ENCODE measurements around the gene SRSF6. TPM values are rescaled to one million over a fixed set of nuclear protein-coding genes. Genes with fewer than 3 reads are reported as not detected.
"Not testable (repeated sequence)": the region's sequence is repeated elsewhere in the genome, so short reads cannot be mapped to it uniquely, and the experiment has no call there.

SRSF6 gene
- total RNA-seq, 5 donors from 2014 or later (not counting 1 experiment from before 2014, with no cell fraction given): 154 to 277 (median 174) TPM

DNA sequence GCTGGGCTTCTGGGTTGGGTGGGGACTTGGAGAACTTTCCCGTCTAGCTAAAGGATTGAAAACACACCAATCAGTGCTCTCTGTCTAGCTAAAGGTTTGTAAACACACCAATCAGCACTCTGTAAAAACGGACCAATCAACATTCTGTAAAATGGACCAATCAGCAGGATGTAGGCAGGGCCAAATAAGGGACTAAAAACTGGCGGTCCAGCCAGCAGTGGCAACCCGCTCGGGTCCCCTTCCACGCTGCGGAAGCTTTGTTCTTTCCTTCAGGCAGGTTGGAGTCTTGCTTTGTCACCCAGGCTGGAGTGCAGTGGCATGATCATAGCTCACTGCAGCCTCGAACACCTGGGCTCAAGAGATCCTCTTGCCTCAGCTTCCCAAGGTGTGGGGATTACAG is 1.4 kb upstream of the SRSF6 start:
- Histone ChIP-seq H3K36me3 (ENCODE audit: control insufficient read depth in 2 of 2, extremely low read depth in 1 of 2, insufficient read depth in 1 of 2, low read length in 1 of 2) (peaks cover 0 to 21% of the 10 kb centered on the region in 2 donors), H3K4me1 (ENCODE audit: control insufficient read depth in 1 of 2, extremely low read depth in 1 of 2, insufficient read depth in 2 of 2, low read length in 2 of 2) (peaks cover 10 to 18% of the 10 kb centered on the region in 2 experiments), H3K27me3 (replicated peaks in 1 of 2; ENCODE audit: control insufficient read depth in 2 of 2, extremely low read depth in 1 of 2, insufficient read depth in 2 of 2, low read length in 1 of 2) (peaks cover 0 to 20% of the 10 kb centered on the region in 2 experiments)
- ChIA-PET POLR2A (interaction anchor here in 1 of 2 donors (0.6 kb wide), 1 partner anchor 268 kb away, joined by 5 read pairs; no protein-coding TSS in a partner anchor), CTCF (interaction anchor here (0.5 to 1.5 kb wide), 5 partner anchors 9 to 1186 kb away, joined by 3 to 7 read pairs (median 5); no protein-coding TSS in a partner anchor)
- not testable (repeated sequence) for ATAC-seq (replicated peaks in 1 of 4); H3K27ac Mint-ChIP-seq; DNase-seq; H3K4me3 ChIP-seq (ENCODE audit: control insufficient read depth in 1 of 2, extremely low read depth in 1 of 2, low read length in 1 of 2); H3K9me3 Mint-ChIP-seq; H3K27ac ChIP-seq (ENCODE audit: low read length); H3K9me3 ChIP-seq
- WGBS (ENCODE audit: insufficient coverage): 98% methylated on average over 6 of the region's 8 CpGs
- Mint-ChIP-seq H3K36me3 (peaks cover 17% of the 10 kb centered on the region), H3K27me3 (peaks cover 4 to 18% of the 10 kb centered on the region in 2 donors), H3K4me1 (peaks cover 29 to 34% (median 29%) of the 10 kb centered on the region in 3 donors), H3K4me3 (peak overlapping the region; percentile 46 to 97 (median 88))

DNA sequence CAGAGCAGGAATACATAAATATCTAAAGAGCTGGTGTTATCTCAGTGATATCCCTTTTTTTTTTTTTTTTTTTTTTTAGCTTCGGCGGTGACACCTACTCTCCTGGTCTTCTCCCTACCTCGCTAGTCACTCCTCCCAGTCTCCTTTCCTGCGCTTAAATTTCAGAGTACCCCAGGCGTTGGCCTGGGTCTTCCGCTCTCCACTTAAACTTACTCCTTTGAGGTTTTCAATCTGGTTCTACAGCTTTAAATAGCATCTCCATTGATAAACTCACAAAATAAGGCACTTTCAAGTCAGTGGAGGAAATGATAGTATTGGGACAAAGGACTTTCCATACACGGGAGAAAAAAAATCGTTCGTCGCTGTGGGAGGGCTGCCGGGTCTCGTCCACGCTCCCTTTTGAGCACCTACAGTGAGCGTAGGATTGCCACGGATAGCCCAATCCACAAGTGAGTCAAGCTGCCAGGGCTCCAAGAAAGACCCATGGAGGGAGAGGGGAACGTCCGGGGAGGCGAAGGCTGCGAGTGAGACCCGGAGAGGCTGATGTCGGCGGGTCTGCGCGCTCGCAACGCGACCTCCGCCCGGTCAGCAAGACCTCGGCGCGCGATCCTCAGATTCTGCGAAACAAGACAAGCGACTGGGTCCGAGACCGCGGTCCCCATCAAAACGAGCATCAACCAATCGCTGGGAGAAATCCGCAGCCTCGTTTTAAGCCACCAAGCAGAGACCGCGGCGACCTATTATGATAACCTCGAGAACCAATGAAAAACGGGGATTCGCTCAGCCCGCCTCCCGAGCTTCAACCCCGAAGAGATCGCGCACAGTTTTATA is 672 bp upstream of the SRSF6 start:
- ATAC-seq (replicated peaks in 1 of 4) (peak; percentile 79 to 82 (median 80)), DNase-seq (peak in 32 of 35 experiments; percentile 78 to 92 (median 85))
- peaks cover 35 to 37% (median 37%) of the 10 kb centered on the region in 3 donors for H3K4me1 Mint-ChIP-seq
- peaks cover 4 to 14% of the 10 kb centered on the region in 2 donors for H3K27me3 Mint-ChIP-seq
- Histone ChIP-seq H3K27me3 (replicated peaks in 1 of 2; ENCODE audit: control insufficient read depth in 2 of 2, extremely low read depth in 1 of 2, insufficient read depth in 2 of 2, low read length in 1 of 2) (peaks cover 0 to 18% of the 10 kb centered on the region in 2 experiments), H3K36me3 (ENCODE audit: control insufficient read depth in 2 of 2, extremely low read depth in 1 of 2, insufficient read depth in 1 of 2, low read length in 1 of 2) (peaks cover 4 to 28% of the 10 kb centered on the region in 2 donors), H3K9me3 (no peaks in the 10 kb centered on the region), H3K27ac (ENCODE audit: low read length) (peak overlapping the region; percentile 100), H3K4me1 (ENCODE audit: control insufficient read depth in 1 of 2, extremely low read depth in 1 of 2, insufficient read depth in 2 of 2, low read length in 2 of 2) (peaks cover 13 to 18% of the 10 kb centered on the region in 2 experiments), H3K4me3 (ENCODE audit: control insufficient read depth in 1 of 2, extremely low read depth in 1 of 2, low read length in 1 of 2) (peak overlapping the region; percentile 90 to 98)
- CTCF ChIA-PET: interaction anchor here (0.5 to 1.5 kb wide), 6 partner anchors 8 to 1185 kb away, joined by 3 to 7 read pairs (median 4); no protein-coding TSS in a partner anchor
- H3K9me3 Mint-ChIP-seq: no peaks in the 10 kb centered on the region
- WGBS (ENCODE audit: insufficient coverage): 1% methylated on average over 43 of the region's 53 CpGs
- H3K4me3 Mint-ChIP-seq: peak overlapping the region; percentile 88 to 97 (median 92)
- peak overlapping the region; percentile 95 to 98 for H3K27ac Mint-ChIP-seq
- POLR2A ChIA-PET: interaction anchor here (0.6 to 1.1 kb wide), 6 partner anchors 13 to 854 kb away, joined by 3 to 6 read pairs (median 5); partner anchors contain the start of genes FITM2 (in 1 of the 2) and IFT52 (in 1 of the 2)
- peaks cover 23% of the 10 kb centered on the region for H3K36me3 Mint-ChIP-seq

DNA sequence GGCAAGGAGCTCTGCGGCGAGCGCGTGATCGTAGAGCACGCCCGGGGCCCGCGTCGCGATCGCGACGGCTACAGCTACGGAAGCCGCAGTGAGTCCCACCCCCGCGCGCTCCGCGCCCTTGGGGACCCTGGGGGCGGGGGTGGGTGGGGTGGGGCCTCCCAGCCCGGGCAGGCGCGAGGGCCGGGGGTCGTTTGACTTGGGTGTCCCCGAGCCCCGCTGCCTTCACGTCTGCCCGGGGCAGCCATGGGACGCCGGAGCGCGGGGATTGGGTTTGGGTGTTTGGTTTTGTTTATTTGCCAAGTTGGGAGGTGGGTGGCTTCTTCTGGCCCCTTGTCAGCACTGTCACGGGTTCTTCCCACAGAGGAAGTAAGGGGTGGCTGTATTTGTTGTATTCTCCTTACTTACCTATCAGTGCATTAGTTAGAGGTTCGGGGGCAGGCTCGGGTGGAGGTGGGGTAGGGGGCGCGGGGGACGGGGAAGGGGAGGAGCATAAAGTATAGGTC is 777 bp downstream of the SRSF6 start:
- Histone ChIP-seq H3K36me3 (ENCODE audit: control insufficient read depth in 2 of 2, extremely low read depth in 1 of 2, insufficient read depth in 1 of 2, low read length in 1 of 2) (peaks cover 4 to 43% of the 10 kb centered on the region in 2 donors), H3K4me1 (ENCODE audit: control insufficient read depth in 1 of 2, extremely low read depth in 1 of 2, insufficient read depth in 2 of 2, low read length in 2 of 2) (peaks cover 18% of the 10 kb centered on the region in 2 experiments), H3K27me3 (replicated peaks in 1 of 2; ENCODE audit: control insufficient read depth in 2 of 2, extremely low read depth in 1 of 2, insufficient read depth in 2 of 2, low read length in 1 of 2) (peaks cover 0 to 15% of the 10 kb centered on the region in 2 experiments), H3K9me3 (no peaks in the 10 kb centered on the region), H3K27ac (ENCODE audit: low read length) (peak overlapping the region; percentile 100), H3K4me3 (ENCODE audit: control insufficient read depth in 1 of 2, extremely low read depth in 1 of 2, low read length in 1 of 2) (peak overlapping the region; percentile 90 to 98)
- Mint-ChIP-seq H3K27ac (peak overlapping the region; percentile 71 to 74), H3K36me3 (peaks cover 31% of the 10 kb centered on the region), H3K4me1 (peaks cover 45 to 48% (median 45%) of the 10 kb centered on the region in 3 donors), H3K4me3 (peak overlapping the region; percentile 88 to 97 (median 92)), H3K9me3 (no peaks in the 10 kb centered on the region), H3K27me3 (peaks cover 4 to 9% of the 10 kb centered on the region in 2 donors)
- peak in 1 of 4 experiments; percentile 1 for ATAC-seq (replicated peaks in 1 of 4)
- WGBS (ENCODE audit: insufficient coverage): 0% methylated on average over 5 of the region's 41 CpGs
- POLR2A ChIA-PET: interaction anchor here (0.6 to 0.7 kb wide), 6 partner anchors 8 to 1842 kb away, joined by 3 to 5 read pairs (median 4); partner anchors contain the start of gene CHD6 (in 1 of the 2)
- CTCF ChIA-PET: interaction anchor here (0.6 to 1.4 kb wide), 4 partner anchors 10 to 756 kb away, joined by 3 to 4 read pairs (median 3); no protein-coding TSS in a partner anchor
- DNase-seq: peak in 6 of 35 experiments; percentile 8 to 38 (median 28)

DNA sequence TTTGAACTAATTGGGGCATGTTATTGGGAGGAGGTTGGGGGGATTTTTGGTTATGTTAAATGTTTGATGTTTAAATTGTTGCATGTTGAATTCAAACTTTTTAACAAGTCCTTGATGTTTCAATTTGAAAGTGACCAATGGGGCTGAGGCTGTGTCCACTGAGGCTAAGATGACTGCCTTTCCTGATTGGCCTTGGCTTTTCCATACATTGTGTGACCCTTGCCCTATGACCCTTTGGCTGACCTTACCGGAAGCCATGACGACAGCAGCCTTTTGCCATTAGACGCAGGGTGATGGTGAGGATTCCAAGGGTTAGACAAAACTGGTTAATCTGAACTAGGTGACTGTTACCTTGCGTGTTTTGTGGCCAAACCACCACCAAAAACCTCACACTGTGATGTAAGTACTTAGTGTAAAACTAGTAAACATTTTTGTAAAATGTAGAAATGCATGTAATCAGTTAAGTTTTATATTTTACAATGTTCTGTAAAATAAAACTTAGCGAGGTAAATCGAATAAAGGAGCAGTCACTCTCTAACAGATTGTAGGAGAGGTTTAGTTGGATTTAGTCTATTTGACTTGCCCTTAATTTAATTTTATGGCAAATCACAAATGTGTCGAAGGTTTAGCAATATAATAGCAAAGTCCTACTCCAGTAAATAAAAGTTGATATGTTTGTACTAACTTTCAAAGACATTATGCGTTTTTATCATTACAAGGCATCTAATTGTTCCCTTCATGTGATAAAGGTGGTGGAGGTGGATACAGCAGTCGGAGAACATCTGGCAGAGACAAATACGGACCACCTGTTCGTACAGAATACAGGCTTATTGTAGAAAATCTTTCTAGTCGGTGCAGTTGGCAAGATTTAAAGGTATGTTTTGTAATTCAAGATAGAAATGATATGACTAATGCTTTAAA is 1.6 kb downstream of the SRSF6 start:
- H3K36me3 Mint-ChIP-seq: peaks cover 39% of the 10 kb centered on the region

DNA sequence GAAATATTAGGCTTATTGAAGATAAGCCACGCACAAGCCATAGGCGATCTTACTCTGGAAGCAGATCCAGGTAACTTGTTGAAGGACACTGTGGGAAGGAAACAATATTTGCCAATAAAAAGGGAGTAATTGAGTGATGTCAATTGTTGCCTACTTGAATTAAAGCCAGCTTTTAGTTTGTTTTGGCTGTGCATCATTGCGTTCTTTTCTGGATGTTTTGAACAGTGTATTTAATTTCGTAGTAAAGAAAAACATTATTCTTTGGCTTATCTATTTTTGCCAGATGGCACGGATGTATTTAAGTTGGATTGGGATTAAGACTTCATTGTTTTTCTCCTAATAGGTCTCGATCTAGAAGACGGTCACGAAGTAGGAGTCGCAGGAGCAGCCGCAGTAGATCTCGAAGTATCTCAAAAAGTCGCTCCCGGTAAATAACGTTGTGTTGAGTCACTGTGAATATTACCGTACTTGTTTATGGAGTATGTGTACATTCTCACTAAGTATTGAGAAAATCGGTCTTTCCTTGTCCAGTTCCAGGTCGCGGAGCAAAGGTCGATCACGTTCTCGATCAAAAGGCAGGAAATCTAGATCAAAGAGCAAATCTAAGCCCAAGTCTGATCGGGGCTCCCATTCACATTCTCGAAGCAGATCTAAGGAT is 2.6 kb downstream of the SRSF6 start:
- no peak overlapping the region for H3K27ac ChIP-seq (ENCODE audit: low read length)
- H3K4me3 Mint-ChIP-seq: peak overlapping the region; percentile 34 to 97 (median 35)
- no peak for ATAC-seq (replicated peaks in 1 of 4)
- peaks cover 46% of the 10 kb centered on the region for H3K36me3 Mint-ChIP-seq
- peaks cover 18% of the 10 kb centered on the region in 2 experiments for H3K4me1 ChIP-seq (ENCODE audit: control insufficient read depth in 1 of 2, extremely low read depth in 1 of 2, insufficient read depth in 2 of 2, low read length in 2 of 2)
- peak overlapping the region in 1 of 2 donors; percentile 66 for H3K27ac Mint-ChIP-seq
- no peak overlapping the region for H3K4me3 ChIP-seq (ENCODE audit: control insufficient read depth in 1 of 2, extremely low read depth in 1 of 2, low read length in 1 of 2)
- peaks cover 0 to 11% of the 10 kb centered on the region in 2 experiments for H3K27me3 ChIP-seq (replicated peaks in 1 of 2; ENCODE audit: control insufficient read depth in 2 of 2, extremely low read depth in 1 of 2, insufficient read depth in 2 of 2, low read length in 1 of 2)
- no peak for DNase-seq
- ChIA-PET POLR2A (interaction anchor here in 1 of 2 donors (0.6 kb wide), 1 partner anchor 481 kb away, joined by 18 read pairs; no protein-coding TSS in a partner anchor), CTCF (interaction anchor here in 1 of 2 donors (1.2 kb wide), 1 partner anchor 10 kb away, joined by 4 read pairs; no protein-coding TSS in a partner anchor)
- peaks cover 13 to 59% of the 10 kb centered on the region in 2 donors for H3K36me3 ChIP-seq (ENCODE audit: control insufficient read depth in 2 of 2, extremely low read depth in 1 of 2, insufficient read depth in 1 of 2, low read length in 1 of 2)
- H3K9me3 ChIP-seq: no peaks in the 10 kb centered on the region
- H3K4me1 Mint-ChIP-seq: peaks cover 53 to 55% (median 54%) of the 10 kb centered on the region in 3 donors
- 92% methylated on average over 16 of the region's 23 CpGs for WGBS (ENCODE audit: insufficient coverage)
- H3K9me3 Mint-ChIP-seq: no peaks in the 10 kb centered on the region
- peaks cover 0 to under 1% of the 10 kb centered on the region in 2 donors for H3K27me3 Mint-ChIP-seq

More for the DNA sequence above, 1.6 kb downstream of the SRSF6 start:
- Histone ChIP-seq H3K4me3 (ENCODE audit: control insufficient read depth in 1 of 2, extremely low read depth in 1 of 2, low read length in 1 of 2) (peak overlapping the region; percentile 39 to 98), H3K4me1 (ENCODE audit: control insufficient read depth in 1 of 2, extremely low read depth in 1 of 2, insufficient read depth in 2 of 2, low read length in 2 of 2) (peaks cover 18% of the 10 kb centered on the region in 2 experiments), H3K9me3 (no peaks in the 10 kb centered on the region), H3K27me3 (replicated peaks in 1 of 2; ENCODE audit: control insufficient read depth in 2 of 2, extremely low read depth in 1 of 2, insufficient read depth in 2 of 2, low read length in 1 of 2) (peaks cover 0 to 15% of the 10 kb centered on the region in 2 experiments), H3K27ac (ENCODE audit: low read length) (peak overlapping the region; percentile 41), H3K36me3 (ENCODE audit: control insufficient read depth in 2 of 2, extremely low read depth in 1 of 2, insufficient read depth in 1 of 2, low read length in 1 of 2) (peaks cover 4 to 50% of the 10 kb centered on the region in 2 donors)
- peak overlapping the region; percentile 18 to 55 for H3K27ac Mint-ChIP-seq
- peak overlapping the region; percentile 82 to 97 (median 88) for H3K4me3 Mint-ChIP-seq
- DNase-seq: peak in 4 of 35 experiments; percentile 4 to 31 (median 11)
- no CpG with 5 or more reads among the region's 12 CpGs for WGBS (ENCODE audit: insufficient coverage)
- ChIA-PET POLR2A (interaction anchor here in 1 of 2 donors (0.6 kb wide), 1 partner anchor 1582 kb away, joined by 3 read pairs; no protein-coding TSS in a partner anchor), CTCF (interaction anchor here in 1 of 2 donors (0.7 to 1.4 kb wide), 2 partner anchors 10 to 491 kb away, joined by 3 to 4 read pairs; no protein-coding TSS in a partner anchor)
- no peak for ATAC-seq (replicated peaks in 1 of 4)
- peaks cover 1 to 5% of the 10 kb centered on the region in 2 donors for H3K27me3 Mint-ChIP-seq
- H3K4me1 Mint-ChIP-seq: peaks cover 51 to 53% (median 52%) of the 10 kb centered on the region in 3 donors
- H3K9me3 Mint-ChIP-seq: no peaks in the 10 kb centered on the region

Measured in T-cell (primary cell).